Measurements from ENCODE around the gene ATG3. TPM values are rescaled to one million over a fixed set of nuclear protein-coding genes. Genes with fewer than 3 reads are reported as not detected.
"Not testable (repeated sequence)": the region's sequence is repeated elsewhere in the genome, so short reads cannot be mapped to it uniquely, and the experiment has no call there.

Gene ATG3
- total RNA-seq, 1 donor from 2014 or later, result 33.6 TPM

GRCh38 chr3:112539825-112540650, 21.7 kb downstream of the ATG3 start:
- Mint-ChIP-seq H3K4me1 (ENCODE audit: low read depth, unreplicated experiment) (no peaks in the 10 kb centered on the region), H3K4me3 (ENCODE audit: unreplicated experiment) (no peak overlapping the region), H3K27me3 (ENCODE audit: unreplicated experiment) (no peaks in the 10 kb centered on the region), H3K36me3 (ENCODE audit: unreplicated experiment) (no peaks in the 10 kb centered on the region), H3K9me3 (ENCODE audit: unreplicated experiment) (no peaks in the 10 kb centered on the region), H3K27ac (ENCODE audit: unreplicated experiment) (no peak overlapping the region)
- DNase-seq, result no peak
- TF ChIP-seq, protein P1, sequence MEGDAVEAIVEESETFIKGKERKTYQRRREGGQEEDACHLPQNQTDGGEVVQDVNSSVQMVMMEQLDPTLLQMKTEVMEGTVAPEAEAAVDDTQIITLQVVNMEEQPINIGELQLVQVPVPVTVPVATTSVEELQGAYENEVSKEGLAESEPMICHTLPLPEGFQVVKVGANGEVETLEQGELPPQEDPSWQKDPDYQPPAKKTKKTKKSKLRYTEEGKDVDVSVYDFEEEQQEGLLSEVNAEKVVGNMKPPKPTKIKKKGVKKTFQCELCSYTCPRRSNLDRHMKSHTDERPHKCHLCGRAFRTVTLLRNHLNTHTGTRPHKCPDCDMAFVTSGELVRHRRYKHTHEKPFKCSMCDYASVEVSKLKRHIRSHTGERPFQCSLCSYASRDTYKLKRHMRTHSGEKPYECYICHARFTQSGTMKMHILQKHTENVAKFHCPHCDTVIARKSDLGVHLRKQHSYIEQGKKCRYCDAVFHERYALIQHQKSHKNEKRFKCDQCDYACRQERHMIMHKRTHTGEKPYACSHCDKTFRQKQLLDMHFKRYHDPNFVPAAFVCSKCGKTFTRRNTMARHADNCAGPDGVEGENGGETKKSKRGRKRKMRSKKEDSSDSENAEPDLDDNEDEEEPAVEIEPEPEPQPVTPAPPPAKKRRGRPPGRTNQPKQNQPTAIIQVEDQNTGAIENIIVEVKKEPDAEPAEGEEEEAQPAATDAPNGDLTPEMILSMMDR (IDR thresholded peaks at IDR 0.05; ENCODE audit: partially characterized antibody, unreplicated experiment), result no peak

DNA sequence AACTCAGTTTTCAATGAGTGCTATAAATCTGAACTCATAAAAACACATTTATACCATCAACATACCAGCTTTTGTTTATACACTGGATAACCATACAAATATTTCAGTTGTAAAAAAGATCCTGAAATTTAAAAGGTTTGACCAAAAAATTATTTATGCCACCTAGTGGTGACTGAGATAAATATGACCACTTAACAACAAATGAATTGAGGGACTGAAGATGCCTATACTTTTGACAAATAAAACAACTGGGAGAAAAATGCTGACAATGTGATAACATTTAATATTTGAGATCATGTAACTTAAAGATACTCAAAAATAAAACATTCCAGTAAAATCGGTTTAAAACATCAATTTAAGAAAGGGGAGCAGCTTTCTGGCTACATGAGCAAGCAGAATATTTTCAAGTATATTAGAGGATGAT, 30.4 kb downstream of the ATG3 start:
- H3K9me3 Mint-ChIP-seq (ENCODE audit: unreplicated experiment), result peaks cover 1% of the 10 kb centered on the region
- TF ChIP-seq, protein P1 (IDR thresholded peaks at IDR 0.05; ENCODE audit: partially characterized antibody, unreplicated experiment), result peak; percentile 85
- no peaks in the 10 kb centered on the region for H3K4me1 Mint-ChIP-seq (ENCODE audit: low read depth, unreplicated experiment)
- no peaks in the 10 kb centered on the region for H3K27me3 Mint-ChIP-seq (ENCODE audit: unreplicated experiment)
- H3K36me3 Mint-ChIP-seq (ENCODE audit: unreplicated experiment), result no peaks in the 10 kb centered on the region
- DNase-seq, result no peak
- no peak overlapping the region for H3K27ac Mint-ChIP-seq (ENCODE audit: unreplicated experiment)
- H3K4me3 Mint-ChIP-seq (ENCODE audit: unreplicated experiment), result no peak overlapping the region

DNA sequence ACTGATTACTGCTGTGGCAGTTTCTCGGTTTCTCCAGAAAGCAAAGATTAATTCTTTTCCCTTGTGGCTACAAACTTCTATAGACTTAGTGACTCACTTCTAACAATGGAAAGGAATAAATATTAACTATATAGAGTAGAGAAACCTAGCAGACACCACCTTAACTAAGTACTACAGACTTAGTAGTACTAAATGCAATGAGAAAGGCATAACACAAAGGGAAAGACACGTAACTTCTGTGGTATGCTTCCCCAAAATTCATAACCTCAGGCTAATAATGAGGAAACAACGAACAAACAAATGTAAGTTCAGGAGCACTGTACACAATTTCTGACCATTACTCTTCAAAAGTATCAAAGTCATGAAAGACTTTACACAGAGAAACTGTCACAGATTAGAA, 31.2 kb downstream of the ATG3 start:
- H3K4me1 Mint-ChIP-seq (ENCODE audit: low read depth, unreplicated experiment), result no peaks in the 10 kb centered on the region
- no peaks in the 10 kb centered on the region for H3K36me3 Mint-ChIP-seq (ENCODE audit: unreplicated experiment)
- TF ChIP-seq, protein P1 (IDR thresholded peaks at IDR 0.05; ENCODE audit: partially characterized antibody, unreplicated experiment), result no peak

DNA sequence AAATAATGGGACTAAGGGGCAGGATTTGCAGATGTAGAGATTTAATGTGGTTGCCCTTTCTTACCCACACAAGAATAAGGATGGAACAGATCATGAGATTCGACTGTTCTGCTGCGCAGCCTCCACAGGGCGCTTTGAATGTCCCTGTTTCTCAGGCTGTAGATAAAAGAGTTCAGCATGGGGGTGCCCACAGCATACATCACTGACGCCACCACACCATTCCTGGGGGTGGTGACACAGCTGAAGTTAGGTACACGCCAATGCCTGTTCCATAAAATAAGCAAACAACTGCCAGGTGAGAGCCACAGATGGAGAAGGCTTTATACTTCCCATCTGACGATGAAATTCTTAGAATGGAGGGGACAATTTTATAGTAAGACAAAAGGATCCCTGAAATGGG, 37.6 kb downstream of the ATG3 start:
- not testable (repeated sequence) for H3K4me3 Mint-ChIP-seq (ENCODE audit: unreplicated experiment); H3K27ac Mint-ChIP-seq (ENCODE audit: unreplicated experiment); DNase-seq; H3K4me1 Mint-ChIP-seq (ENCODE audit: low read depth, unreplicated experiment); H3K36me3 Mint-ChIP-seq (ENCODE audit: unreplicated experiment); H3K27me3 Mint-ChIP-seq (ENCODE audit: unreplicated experiment); H3K9me3 Mint-ChIP-seq (ENCODE audit: unreplicated experiment)

More for the DNA sequence above, 31.2 kb downstream of the ATG3 start:
- DNase-seq, result no peak
- Mint-ChIP-seq H3K27ac (ENCODE audit: unreplicated experiment) (no peak overlapping the region), H3K9me3 (ENCODE audit: unreplicated experiment) (peaks cover 1% of the 10 kb centered on the region), H3K4me3 (ENCODE audit: unreplicated experiment) (no peak overlapping the region), H3K27me3 (ENCODE audit: unreplicated experiment) (no peaks in the 10 kb centered on the region)

DNA sequence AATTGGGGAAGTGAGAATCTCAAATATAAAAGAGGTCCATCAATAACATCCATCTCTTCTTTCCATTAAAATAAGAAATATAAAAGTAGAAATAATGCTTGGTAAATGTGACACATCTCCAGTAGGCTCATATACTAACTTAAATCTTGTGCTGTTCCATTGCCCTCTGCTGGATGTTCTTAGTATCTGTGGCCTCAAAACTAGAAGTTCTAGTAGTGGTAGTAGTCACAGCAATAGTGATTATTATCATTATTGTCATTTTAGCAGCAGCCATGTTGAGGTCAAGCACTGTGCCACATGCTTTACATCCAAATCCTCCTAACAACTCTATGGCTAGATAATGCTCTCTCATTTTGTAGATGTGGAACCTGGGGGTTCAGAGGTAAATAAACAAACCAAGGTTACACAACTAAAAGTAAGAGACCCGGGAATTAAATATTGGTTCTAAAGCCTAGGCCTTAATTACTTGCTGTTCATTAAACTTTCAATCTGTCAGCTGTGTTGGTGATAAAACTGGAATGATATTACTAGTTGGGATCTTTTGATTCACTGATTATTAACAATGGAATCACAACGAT, 42.2 kb downstream of the ATG3 start:
- TF ChIP-seq, protein P1 (IDR thresholded peaks at IDR 0.05; ENCODE audit: partially characterized antibody, unreplicated experiment), result peak; percentile 73
- H3K4me3 Mint-ChIP-seq (ENCODE audit: unreplicated experiment), result no peak overlapping the region
- H3K4me1 Mint-ChIP-seq (ENCODE audit: low read depth, unreplicated experiment), result peaks cover 2% of the 10 kb centered on the region
- no peak overlapping the region for H3K27ac Mint-ChIP-seq (ENCODE audit: unreplicated experiment)
- no peaks in the 10 kb centered on the region for H3K9me3 Mint-ChIP-seq (ENCODE audit: unreplicated experiment)
- H3K27me3 Mint-ChIP-seq (ENCODE audit: unreplicated experiment), result no peaks in the 10 kb centered on the region
- no peaks in the 10 kb centered on the region for H3K36me3 Mint-ChIP-seq (ENCODE audit: unreplicated experiment)
- DNase-seq, result no peak

GRCh38 chr3:112518970-112519369, 42.8 kb downstream of the ATG3 start:
- not testable (repeated sequence) for H3K4me3 Mint-ChIP-seq (ENCODE audit: unreplicated experiment); H3K9me3 Mint-ChIP-seq (ENCODE audit: unreplicated experiment); H3K4me1 Mint-ChIP-seq (ENCODE audit: low read depth, unreplicated experiment); DNase-seq; H3K27me3 Mint-ChIP-seq (ENCODE audit: unreplicated experiment); H3K36me3 Mint-ChIP-seq (ENCODE audit: unreplicated experiment); H3K27ac Mint-ChIP-seq (ENCODE audit: unreplicated experiment)
